H1 (cell line): ENCODE data around the gene LAMA3. TPM values are rescaled to one million over a fixed set of nuclear protein-coding genes. Genes with fewer than 3 reads are reported as not detected.

Experiments used
- polyA plus RNA-seq, 7 experiments: library from polyadenylated mRNA; depleted of rRNA in 3 of 7; stranded (reverse) in 5 of 7; unstranded in 2 of 7; fragments of >200 nt in 5 of 7; fragments of 200-250 nt in 2 of 7; gene quantifications; 1 replicate in 5 of 7; 2 replicates in 1 of 7; 4 replicates in 1 of 7; pipeline versions ENCODE4 v1.2.1 to v1.2.3, GENCODE V29; 2011 to 2013; ENCODE audit warnings: missing spikeins in 2 of 7, mixed read lengths in 2 of 7
- total RNA-seq: library from RNA; stranded (reverse); fragmentation: NEBNext Ultra II Directional; extraction: Animal tissue kit (Norgen Biotek cat#: 25700); gene quantifications from 2 replicates; pipeline ENCODE4 v1.2.1, GENCODE V29; 2021
- TF ChIP-seq, protein P1 (sequence below): fragments of 300-600 bp; sonication (generic); IDR thresholded peaks from 2 replicates; pipeline ENCODE4 v1.7.1; 2012; ENCODE audit warnings: low read length, moderate library complexity, mild to moderate bottlenecking, inconsistent platforms; ENCODE audit not compliant: insufficient replicate concordance

The LAMA3 gene
- total and polyA plus RNA-seq, 2 of the 8 experiments (the other 6 are each of a cell fraction or from before 2014, with no cell fraction given): 0.76 to 5.0 TPM

DNA sequence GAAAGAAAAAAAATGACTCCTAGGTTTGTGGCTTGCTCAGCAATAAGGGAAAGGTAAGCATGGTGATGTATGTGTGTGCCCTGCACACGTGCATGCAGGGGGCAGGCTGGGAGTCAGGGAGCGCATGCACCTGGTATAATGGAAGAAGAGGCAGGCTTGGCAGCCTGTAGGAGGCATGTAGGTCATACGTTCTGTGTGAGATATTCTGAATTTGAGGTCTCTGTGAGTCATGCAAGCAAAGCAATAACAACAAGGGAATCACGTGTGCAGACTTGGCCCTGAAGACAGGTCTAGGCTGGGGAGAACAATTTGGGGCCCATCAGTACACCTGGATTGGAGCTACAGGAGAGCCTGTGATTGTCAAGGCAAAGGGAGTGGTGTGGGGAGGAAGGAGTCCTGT is 230.8 kb downstream of the LAMA3 start (continued):
- TF ChIP-seq, protein P1, sequence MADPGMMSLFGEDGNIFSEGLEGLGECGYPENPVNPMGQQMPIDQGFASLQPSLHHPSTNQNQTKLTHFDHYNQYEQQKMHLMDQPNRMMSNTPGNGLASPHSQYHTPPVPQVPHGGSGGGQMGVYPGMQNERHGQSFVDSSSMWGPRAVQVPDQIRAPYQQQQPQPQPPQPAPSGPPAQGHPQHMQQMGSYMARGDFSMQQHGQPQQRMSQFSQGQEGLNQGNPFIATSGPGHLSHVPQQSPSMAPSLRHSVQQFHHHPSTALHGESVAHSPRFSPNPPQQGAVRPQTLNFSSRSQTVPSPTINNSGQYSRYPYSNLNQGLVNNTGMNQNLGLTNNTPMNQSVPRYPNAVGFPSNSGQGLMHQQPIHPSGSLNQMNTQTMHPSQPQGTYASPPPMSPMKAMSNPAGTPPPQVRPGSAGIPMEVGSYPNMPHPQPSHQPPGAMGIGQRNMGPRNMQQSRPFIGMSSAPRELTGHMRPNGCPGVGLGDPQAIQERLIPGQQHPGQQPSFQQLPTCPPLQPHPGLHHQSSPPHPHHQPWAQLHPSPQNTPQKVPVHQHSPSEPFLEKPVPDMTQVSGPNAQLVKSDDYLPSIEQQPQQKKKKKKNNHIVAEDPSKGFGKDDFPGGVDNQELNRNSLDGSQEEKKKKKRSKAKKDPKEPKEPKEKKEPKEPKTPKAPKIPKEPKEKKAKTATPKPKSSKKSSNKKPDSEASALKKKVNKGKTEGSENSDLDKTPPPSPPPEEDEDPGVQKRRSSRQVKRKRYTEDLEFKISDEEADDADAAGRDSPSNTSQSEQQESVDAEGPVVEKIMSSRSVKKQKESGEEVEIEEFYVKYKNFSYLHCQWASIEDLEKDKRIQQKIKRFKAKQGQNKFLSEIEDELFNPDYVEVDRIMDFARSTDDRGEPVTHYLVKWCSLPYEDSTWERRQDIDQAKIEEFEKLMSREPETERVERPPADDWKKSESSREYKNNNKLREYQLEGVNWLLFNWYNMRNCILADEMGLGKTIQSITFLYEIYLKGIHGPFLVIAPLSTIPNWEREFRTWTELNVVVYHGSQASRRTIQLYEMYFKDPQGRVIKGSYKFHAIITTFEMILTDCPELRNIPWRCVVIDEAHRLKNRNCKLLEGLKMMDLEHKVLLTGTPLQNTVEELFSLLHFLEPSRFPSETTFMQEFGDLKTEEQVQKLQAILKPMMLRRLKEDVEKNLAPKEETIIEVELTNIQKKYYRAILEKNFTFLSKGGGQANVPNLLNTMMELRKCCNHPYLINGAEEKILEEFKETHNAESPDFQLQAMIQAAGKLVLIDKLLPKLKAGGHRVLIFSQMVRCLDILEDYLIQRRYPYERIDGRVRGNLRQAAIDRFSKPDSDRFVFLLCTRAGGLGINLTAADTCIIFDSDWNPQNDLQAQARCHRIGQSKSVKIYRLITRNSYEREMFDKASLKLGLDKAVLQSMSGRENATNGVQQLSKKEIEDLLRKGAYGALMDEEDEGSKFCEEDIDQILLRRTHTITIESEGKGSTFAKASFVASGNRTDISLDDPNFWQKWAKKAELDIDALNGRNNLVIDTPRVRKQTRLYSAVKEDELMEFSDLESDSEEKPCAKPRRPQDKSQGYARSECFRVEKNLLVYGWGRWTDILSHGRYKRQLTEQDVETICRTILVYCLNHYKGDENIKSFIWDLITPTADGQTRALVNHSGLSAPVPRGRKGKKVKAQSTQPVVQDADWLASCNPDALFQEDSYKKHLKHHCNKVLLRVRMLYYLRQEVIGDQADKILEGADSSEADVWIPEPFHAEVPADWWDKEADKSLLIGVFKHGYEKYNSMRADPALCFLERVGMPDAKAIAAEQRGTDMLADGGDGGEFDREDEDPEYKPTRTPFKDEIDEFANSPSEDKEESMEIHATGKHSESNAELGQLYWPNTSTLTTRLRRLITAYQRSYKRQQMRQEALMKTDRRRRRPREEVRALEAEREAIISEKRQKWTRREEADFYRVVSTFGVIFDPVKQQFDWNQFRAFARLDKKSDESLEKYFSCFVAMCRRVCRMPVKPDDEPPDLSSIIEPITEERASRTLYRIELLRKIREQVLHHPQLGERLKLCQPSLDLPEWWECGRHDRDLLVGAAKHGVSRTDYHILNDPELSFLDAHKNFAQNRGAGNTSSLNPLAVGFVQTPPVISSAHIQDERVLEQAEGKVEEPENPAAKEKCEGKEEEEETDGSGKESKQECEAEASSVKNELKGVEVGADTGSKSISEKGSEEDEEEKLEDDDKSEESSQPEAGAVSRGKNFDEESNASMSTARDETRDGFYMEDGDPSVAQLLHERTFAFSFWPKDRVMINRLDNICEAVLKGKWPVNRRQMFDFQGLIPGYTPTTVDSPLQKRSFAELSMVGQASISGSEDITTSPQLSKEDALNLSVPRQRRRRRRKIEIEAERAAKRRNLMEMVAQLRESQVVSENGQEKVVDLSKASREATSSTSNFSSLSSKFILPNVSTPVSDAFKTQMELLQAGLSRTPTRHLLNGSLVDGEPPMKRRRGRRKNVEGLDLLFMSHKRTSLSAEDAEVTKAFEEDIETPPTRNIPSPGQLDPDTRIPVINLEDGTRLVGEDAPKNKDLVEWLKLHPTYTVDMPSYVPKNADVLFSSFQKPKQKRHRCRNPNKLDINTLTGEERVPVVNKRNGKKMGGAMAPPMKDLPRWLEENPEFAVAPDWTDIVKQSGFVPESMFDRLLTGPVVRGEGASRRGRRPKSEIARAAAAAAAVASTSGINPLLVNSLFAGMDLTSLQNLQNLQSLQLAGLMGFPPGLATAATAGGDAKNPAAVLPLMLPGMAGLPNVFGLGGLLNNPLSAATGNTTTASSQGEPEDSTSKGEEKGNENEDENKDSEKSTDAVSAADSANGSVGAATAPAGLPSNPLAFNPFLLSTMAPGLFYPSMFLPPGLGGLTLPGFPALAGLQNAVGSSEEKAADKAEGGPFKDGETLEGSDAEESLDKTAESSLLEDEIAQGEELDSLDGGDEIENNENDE: no peak
